Lower leg skin (tissue), 4 donors: ENCODE measurements around the gene KEAP1. TPM values are rescaled to one million over a fixed set of nuclear protein-coding genes. Genes with fewer than 3 reads are reported as not detected.

Experiments
- DNase-seq, 2 donors: peaks; one replicate each; pipeline ENCODE4 v3.0.0-alpha.2; 2019; ENCODE audit warnings: low spot score in 2 of 2
- H3K4me3 ChIP-seq: fragments of 200-600 bp; sonication (generic); 2 replicates; pipeline ENCODE4 v1.5.1; 2017; ENCODE audit warnings: mild to moderate bottlenecking, low read depth; ENCODE audit not compliant: poor library complexity, severe bottlenecking
- CTCF ChIP-seq, 3 donors: fragments of 450-650 bp; IDR thresholded peaks; one replicate each; pipeline ENCODE4 v1.5.1; 2016; ENCODE audit warnings: antibody characterized with exemption in 3 of 3, mild to moderate bottlenecking in 3 of 3, moderate library complexity in 2 of 3
- POLR2A ChIP-seq, 2 donors: fragments of 450-650 bp; IDR thresholded peaks; one replicate each; pipeline ENCODE4 v1.6.1; 2016 to 2017; ENCODE audit warnings: antibody characterized with exemption in 2 of 2, mild to moderate bottlenecking in 1 of 2, moderate library complexity in 1 of 2
- WGBS, 2 donors: methylation state at CpG; one replicate each; pipeline ENCODE4 v1.1.5; 2018; 5-methylcytosine and 5-hydroxymethylcytosine counted together
- intact Hi-C: fragments of 100-400 bp; cut with DNase I; formaldehyde crosslinking; loops from one replicate; pipeline ENCODE4 v1.15.0; 2023; ENCODE audit warnings: low total_unique reads
- total RNA-seq, 4 donors: library from RNA; depleted of rRNA; stranded (reverse); fragments of >200 nt; gene quantifications; one replicate each; pipeline ENCODE4 v1.1.0, GENCODE V29; 2016

KEAP1 gene
- total RNA-seq, 4 donors from 2014 or later: 81.6 to 102 (median 89.0) TPM

- WGBS, 2 donors: 54 to 67% methylated on average over 6 of the region's 6 CpGs
- TF ChIP-seq POLR2A (IDR thresholded peaks at IDR 0.05) (no peak), CTCF (IDR thresholded peaks at IDR 0.05) (no peak)
- intact Hi-C loops: no loop called here
Observed at GRCh38 chr19:10474962-10475451, 28.1 kb downstream of the KEAP1 start.

GRCh38 chr19:10473192-10473591 lies 30.0 kb downstream of the KEAP1 start:
- no peak for DNase-seq
- whole genome bisulfite sequencing, 2 donors: 61 to 65% methylated on average over 5 of the region's 5 CpGs
- TF ChIP-seq CTCF (IDR thresholded peaks at IDR 0.05) (no peak), POLR2A (IDR thresholded peaks at IDR 0.05) (no peak)
- no peak overlapping the region for H3K4me3 ChIP-seq
- intact Hi-C loops: no loop called here

More at GRCh38 chr19:10474962-10475451, 28.1 kb downstream of the KEAP1 start:
- no peak overlapping the region for H3K4me3 ChIP-seq
- no peak for DNase-seq

- TF ChIP-seq POLR2A (IDR thresholded peaks at IDR 0.05) (no peak), CTCF (IDR thresholded peaks at IDR 0.05) (no peak)
- WGBS, 2 donors: 26 to 34% methylated on average over 6 of the region's 6 CpGs
- DNase-seq: no peak
- intact Hi-C loops: no loop called here
- no peak overlapping the region for H3K4me3 ChIP-seq
Observed at GRCh38 chr19:10471909-10472308, 31.2 kb downstream of the KEAP1 start.

GRCh38 chr19:10468133-10468532 lies 35.0 kb downstream of the KEAP1 start:
- no peak overlapping the region for H3K4me3 ChIP-seq
- no peak for TF ChIP-seq CTCF (IDR thresholded peaks at IDR 0.05)
- no peak for TF ChIP-seq POLR2A (IDR thresholded peaks at IDR 0.05)
- WGBS, 2 donors: 83 to 89% methylated on average over 12 of the region's 12 CpGs
- no peak for DNase-seq
- intact Hi-C loops: no loop called here

GRCh38 chr19:10467104-10467706 lies 36.0 kb downstream of the KEAP1 start:
- WGBS, 2 donors: 86 to 88% methylated on average over 19 of the region's 20 CpGs
- TF ChIP-seq POLR2A (IDR thresholded peaks at IDR 0.05) (no peak), CTCF (IDR thresholded peaks at IDR 0.05) (no peak)
- intact Hi-C loops: no loop called here
- H3K4me3 ChIP-seq: no peak overlapping the region
- DNase-seq: no peak

- intact Hi-C loops: no loop called here
- DNase-seq: no peak
- 79 to 81% methylated on average over 5 of the region's 5 CpGs for WGBS, 2 donors
Observed at GRCh38 chr19:10464456-10464855, 38.7 kb downstream of the KEAP1 start.

More at GRCh38 chr19:10464456-10464855, 38.7 kb downstream of the KEAP1 start:
- TF ChIP-seq POLR2A (IDR thresholded peaks at IDR 0.05) (no peak), CTCF (IDR thresholded peaks at IDR 0.05) (no peak)
- H3K4me3 ChIP-seq: no peak overlapping the region
